NCI-H526 treated with DMSO at 0.1 percent for 48 hours (cell line): ENCODE results near the gene M6PR.
A peak's percentile ranks its signal among the peaks of the same experiment; 100 is the strongest.

ENCODE experiments used
- DNase-seq: peaks from one replicate; lab custom pipeline; 2025; lab: John Stamatoyannopoulos, UW

The M6PR gene

DNA sequence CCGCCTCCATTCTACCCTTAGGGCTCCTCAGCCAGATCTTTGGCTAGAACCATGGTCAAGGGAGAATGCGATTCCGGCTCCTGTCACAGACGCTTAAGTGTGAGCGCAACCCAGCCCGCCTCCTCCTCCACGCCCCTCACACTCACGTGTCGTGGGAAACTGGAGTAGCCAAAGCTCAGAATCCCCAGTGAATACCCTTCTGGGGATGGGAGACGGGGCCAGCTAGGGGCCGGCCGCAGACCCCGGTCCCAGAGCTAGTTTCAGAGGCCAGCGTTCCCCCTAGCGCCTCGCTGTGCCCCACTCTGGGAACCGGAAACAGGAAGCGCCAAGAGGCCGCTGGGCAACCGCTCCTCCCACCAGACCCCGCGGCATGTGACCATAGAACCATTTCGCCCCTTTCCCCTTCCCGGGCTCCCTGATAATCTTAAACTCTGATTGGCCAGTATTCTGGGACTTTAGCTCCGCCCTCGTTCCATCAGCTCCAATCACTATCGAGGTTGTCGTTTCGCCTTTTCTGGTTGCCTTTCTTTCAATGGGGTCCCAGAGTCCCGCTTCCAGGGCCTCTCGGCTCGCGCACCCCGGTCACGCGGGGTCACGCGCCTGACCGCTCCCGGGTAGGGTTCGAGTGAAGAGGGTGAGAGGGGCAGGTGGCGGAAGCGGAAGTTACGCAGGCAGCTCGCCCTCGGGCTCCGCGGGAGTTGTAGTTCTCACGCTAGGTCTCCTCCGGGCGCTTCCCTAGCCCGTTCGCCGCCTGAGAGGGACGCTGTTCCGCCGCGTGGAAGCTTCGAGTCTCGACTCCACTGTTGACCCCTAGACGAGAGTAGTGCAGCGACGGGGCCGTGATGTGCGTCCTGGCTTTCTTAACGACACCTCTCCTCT is at the start of gene M6PR:
M6PR (minus strand) TSS at position 304 of the 879 bp plus-strand sequence. CDS start 3,241 bp downstream, outside the sequence.
- DNase-seq: peak; percentile 97

DNA sequence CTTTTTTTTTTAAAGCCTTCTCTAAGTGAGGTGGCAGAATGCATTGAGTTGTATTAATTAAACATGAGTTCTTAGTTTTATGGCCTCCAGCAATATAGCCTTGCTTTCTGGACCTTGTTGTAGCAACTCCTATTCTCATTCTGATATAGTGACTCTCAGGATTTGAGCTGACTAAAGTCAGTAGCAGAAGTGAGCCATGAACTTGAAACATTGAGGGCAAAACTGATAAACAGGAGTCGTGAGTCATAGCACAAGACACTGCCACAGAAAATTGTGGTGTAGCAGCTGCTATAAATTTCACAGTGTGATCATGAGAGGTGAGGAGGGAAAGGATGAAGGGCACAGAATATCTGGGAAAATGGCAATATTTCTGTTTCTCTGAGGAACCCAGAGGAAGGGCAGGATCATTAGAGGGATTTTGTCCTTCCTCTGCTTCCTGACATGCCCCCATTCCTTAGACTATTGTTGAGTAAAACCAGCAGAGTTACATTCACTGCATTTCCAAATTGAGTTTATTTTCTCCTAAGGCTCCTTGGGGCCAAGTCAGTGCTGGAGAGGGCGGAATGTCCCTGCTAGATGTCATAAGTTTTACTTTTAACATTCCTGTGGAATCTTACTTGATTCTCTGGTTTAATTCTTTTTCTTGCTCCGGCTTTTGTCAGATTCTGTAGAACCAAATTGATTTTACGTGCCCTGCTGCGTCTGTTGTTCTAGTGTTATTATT is 47.4 kb upstream of the M6PR start:
- DNase-seq: no peak

DNA sequence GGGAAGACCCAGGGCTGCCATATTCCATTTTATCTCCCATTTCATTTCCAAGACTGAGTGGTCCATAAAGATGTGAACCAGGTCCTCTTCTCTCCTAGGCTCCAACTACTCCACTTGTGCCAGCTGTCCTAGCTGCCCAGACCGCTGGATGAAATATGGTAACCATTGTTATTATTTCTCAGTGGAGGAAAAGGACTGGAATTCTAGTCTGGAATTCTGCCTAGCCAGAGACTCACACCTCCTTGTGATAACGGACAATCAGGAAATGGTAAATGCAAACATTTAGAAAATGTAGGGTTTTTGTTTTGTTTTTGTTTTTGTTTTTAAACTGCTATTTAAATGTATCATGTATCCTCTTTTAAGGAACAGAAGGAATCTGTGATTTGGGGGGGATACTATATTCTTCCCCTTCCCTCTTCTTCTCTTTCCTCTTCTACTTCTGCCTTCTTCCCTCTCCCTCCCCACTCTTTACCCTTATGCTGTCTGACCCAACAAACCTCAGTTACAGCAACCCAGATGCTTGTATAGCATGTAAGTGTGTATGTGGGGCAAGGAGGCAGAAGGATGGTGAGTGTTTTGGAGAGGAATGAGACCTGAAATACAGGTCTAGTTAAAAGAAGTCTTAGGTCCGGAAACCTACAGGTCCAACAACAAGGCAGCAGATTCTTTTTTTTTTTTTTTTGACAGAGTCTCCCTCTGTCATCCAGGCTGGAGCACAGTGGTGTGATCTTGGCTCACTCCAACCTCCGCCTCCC is 45.8 kb upstream of the M6PR start:
- DNase-seq: no peak

DNA sequence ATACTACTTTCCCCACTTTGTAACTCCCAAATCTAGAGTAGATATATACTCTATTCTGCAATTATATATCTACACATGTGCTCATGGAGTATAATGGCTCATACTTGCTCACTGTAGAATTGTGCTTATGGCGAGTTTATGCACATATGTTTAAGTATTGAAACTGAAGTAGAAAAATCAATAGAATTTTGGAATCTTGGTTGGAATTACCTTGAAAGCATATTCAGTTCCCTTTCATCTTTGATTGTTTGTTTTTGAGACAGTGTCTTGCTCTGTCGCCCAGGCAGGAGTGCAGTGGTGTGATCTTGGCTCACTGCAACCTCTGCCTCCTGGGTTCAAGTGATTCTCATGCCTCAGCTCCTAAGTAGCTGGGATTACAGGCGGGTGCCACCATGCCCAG is 44.4 kb upstream of the M6PR start:
- no peak for DNase-seq

DNA sequence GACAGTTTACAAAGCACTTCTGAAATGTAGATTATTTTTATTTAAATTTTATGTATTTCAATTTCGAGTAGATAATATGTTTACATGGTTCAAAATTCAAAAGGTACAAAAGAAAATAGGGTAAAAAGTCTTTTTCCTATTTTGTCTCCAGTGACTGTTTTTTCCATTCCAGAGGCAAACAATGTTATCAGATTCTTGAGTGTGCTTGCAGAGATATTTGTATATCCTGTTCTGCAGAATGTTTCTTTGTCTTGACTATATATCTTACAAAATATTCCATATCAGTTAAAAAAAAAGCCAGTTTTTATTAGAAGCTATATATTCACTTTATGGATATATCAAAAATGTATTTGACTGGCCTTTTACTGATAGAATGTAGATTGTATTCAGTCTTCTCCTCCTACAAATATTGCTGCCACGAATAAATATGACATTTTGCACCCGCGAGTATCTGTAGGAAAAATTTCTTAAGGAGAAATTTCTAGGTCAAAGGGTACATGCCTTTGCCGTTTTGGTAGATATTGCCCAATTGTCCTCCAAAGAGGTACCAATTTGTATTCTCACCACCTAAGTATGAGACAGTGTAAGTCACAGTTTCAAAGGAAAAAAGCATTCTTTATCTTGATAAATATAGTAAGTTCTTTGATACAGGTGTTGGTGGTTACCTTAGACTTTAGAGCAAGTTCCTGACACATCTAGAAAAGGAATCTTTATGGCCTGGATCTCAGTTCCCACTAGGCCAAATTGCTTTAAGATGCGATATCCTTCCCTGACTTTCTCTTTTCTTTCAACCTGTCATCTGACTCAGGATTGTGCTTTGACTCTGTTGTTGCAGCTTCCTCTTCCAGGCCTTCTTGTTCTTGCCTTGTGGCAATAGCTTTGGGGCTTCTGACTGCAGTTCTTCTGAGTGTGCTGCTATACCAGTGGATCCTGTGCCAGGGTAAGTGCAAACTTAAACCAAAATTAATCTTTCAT is 42.2 kb upstream of the M6PR start:
- no peak for DNase-seq

DNA sequence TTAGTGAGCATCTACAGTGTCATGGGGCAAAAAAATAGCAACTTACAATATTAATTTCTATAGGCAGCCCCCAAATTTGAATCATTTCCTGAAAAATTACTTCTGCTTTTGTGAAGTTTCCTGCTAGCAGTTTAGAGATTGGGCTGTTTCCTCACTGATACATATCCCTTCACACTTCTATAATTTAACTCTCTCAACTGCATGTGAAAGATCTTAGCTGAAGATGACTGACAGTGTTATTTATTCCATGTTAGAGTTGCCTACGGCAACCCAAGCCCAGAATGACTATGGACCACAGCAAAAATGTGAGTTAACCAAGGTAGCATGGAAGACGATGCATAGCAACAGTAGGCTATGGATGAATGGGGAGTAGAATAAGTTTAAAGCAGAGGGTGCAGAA is 40.0 kb upstream of the M6PR start, which contains the start of gene KLRG1:
KLRG1 (plus strand) TSS at position 134 of the 400 bp plus-strand sequence; CDS start at position 224, 90 bp downstream.
- DNase-seq: no peak

DNA sequence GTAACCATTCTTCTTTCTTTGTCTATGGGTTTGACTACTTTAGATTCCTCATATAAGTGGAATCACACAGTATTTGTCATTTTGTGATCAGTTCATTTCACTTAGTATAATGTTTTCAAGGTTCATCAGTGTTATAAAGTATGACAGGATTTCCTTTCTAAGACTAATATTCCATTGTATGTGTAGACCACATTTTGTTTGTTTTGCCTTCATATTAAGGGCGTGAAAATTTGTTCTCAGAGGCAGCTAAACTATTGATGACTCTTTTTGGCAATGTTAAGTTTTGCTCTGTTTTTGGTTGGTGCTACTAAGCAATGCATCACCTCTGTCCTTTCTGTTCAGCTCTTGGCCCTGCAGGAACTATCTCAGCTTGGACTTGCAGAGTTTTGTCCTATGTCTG is 38.2 kb upstream of the M6PR start:
- no peak for DNase-seq

DNA sequence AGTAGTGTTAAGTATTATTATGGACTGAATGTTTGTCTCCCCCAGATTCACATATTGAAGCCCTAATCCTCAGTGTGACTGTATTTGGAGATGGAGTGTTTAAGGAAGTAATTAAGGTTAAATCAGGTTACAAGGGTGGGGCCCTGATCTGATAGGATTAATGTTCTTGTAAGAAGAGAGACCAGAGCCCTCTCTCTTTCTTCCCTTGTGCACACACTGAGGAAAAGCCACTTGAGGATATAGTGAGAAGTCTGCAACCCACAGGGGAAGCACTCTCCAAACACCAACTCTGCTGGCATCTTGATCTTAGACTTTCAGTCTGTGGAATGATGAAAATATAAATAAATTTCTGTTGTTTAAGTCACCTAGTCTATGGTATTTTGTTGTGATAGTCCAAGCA is 37.7 kb upstream of the M6PR start:
- no peak for DNase-seq

DNA sequence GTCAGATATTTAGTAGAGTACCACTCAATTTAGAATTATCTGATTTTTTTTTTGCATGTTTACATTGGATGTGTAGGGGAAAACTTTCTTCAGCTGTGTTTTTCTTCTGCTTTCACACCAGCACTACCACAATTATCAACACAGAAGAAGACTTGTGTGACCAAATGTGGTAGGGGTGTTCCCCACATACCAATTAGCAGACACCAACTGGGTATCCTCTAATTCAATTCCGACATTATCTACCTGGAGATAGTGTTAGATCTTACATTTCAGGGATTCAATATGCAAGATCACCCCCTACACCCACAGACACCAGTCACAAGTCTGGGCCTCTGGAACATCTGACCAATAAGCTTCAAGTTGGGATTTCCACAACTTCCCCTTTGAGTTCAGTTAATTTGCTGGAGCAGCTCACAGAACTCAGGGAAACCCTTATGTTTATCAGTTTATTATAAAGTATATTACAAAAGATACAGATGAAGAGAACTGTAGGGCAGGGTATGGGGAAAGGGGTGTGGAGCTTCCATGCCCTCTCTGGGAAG is 35.8 kb upstream of the M6PR start:
- DNase-seq: no peak

DNA sequence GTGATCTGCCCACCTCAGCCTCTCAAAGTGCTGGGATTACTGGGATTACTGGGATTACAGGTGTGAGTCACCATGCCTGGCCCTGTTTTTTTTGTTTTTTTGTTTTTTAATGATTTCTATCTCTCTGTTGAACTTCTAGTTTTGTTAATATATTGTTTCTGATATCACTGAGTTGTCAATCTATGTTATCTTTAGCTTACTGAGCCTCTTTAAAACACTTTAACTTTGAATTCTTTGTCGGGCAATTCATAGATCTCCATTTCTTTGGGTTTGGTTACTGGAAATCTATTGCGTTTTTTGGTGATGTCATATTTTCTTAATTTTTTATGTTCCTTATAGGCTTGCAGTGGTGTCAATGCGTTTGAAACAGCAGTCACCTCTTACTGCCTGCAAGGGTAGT is 30.7 kb upstream of the M6PR start:
- no peak for DNase-seq

DNA sequence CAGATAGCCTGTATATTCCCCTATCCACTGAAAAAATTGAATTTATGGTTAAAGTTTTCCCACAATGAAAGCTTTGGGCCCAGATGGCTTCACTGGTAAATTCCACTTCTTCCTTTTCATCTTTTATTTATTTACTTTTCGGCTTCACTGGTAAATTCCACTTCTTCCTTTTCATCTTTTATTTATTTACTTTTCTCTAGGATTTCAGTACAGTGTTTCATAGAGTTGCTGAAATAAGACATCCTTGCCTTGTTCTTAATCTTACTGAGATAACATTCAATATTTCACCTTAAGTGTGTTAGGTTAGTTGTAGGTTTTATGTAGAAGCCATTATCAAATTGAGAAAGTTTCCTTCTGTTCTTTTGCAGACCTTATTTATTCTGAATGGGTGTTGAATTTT is 21.0 kb upstream of the M6PR start:
- no peak for DNase-seq

DNA sequence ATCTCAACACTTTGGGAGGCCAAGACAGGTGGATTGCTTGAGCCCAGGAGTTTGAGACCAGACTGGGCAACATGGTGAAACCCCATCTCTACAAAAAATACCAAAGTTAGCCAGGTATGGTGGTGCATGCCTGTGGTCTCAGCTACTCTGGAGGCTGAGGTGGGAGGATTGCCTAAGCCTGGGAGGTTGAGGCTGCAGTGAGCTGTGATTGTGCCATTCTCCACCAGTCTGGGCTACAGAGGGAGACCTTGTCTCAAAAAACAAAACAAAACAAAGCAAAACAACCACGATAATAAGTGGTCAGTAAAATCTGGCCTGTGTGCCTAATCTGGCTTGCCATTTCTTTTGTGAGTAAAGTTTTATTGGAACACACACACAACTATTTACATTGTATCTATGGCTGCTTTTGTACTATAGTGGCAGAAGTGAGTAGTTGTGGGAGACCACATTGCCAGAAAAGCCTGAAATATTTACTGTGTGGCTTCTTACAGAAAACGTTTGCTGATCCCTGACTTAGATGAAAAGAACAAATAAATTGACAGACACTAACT is 20.5 kb upstream of the M6PR start:
- DNase-seq: no peak

DNA sequence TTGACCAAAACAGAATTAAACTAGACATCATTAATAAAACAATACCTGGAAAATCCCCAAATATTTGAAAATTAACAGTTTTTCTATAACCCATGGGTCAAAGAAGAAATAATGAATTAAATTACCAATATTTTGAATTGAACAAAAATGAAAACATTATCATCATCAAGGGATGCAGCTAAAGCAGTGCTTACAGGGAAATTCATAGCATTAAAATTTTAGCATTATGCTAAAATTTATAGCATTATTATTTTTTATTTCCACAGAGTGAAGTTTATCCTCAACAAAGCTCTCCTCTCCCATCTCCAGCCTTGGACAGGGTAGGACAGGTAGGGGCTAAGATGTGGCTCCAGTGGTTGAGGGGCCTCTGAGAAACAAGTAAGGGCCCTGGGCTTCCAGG is 19.3 kb upstream of the M6PR start:
- DNase-seq: no peak

DNA sequence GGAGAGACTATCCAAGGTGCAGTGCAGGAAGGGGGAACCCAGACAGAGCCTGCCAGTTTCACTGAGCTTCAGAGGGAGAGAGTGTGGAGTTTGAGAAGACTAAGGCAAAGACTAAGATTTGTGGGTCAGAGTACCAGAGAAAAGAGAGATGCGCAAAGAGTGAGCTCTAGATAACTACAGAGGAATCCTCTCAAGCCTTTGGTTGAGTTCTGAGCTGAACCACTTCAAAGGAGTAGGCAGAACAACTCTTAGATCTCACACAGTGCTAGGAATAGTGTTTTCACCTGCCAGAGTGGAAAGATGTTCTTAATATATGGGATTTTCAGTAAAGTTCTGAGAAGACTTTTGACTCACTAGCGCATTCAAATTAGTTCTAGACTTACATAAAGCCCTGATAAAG is 10.7 kb upstream of the M6PR start:
- DNase-seq: no peak

DNA sequence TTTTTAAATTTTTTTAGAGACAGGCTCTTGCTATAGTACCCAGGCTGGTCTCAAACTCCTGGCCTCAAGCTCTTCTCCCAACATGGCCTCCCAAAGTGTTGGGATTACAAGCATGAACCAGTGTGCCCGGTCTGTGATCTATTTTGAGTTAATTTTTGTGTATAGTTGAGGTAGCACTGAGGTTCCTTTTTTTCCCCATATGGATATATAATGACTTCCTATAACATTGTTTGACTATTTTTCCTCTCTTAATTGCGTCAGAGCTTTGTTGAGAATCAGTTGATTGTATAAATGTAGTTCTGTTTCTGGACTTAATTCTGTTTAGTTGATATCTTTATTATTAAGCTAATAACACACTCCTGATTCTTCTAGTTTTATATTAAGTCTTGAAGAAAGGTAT is 8.6 kb upstream of the M6PR start:
- DNase-seq: no peak

DNA sequence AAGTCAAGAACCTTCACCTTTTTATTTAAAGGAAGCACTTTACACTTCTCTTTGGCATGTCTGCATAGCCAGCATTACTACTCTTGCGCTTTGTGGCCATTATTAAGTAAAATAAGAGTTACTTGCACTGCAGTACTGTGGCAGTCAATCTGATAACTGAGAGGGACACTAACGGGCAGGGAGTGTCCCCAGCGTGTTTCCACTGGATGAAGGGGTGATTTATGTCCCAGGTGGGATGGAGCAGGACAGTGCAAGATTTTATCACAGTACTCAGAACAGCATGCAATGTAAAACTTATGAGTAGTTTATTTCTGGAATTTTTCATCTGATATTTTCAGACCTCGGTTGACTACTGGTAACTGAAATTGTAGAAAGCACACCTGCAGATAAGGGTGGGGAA is 8.1 kb upstream of the M6PR start:
- DNase-seq: no peak

DNA sequence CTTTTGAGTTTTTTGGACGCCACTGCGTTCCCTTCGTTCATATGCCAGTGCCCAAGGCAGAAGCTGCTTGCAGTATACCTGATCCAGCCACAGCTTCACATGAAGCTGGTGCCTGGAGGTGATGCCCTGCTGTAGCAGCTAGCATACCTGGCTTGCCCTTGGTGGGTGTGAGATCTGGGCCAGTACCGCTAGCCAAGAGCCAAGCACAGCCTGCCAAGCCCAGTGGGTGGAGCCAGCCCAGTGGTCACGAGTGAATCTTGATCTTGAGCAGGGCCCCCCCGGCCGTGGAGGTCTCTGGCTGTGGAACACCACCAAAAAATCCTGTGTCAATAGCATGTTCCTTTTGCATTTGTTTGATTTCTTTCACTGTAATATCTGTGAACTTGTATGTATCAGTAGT is 7.3 kb upstream of the M6PR start:
- no peak for DNase-seq

DNA sequence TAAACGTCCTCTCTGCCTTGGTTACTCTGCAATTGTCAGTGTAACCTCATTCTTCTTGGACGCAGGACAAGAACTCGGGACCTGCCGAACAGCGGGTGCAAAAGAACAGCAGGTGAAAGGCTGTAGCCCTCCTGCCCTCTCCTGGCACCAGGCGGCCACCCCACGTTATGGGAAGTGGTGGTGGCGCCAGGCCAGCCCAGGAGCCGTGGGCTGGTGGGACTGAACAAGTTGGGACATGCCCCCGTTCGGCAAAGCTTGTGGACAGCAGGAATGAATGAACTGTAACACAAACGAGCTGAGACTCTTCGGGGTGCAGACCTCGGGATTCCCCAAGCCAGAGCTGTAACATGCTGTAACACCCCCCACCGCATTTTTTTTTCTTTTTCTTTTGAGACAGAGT is 6.6 kb upstream of the M6PR start:
- DNase-seq: no peak

DNA sequence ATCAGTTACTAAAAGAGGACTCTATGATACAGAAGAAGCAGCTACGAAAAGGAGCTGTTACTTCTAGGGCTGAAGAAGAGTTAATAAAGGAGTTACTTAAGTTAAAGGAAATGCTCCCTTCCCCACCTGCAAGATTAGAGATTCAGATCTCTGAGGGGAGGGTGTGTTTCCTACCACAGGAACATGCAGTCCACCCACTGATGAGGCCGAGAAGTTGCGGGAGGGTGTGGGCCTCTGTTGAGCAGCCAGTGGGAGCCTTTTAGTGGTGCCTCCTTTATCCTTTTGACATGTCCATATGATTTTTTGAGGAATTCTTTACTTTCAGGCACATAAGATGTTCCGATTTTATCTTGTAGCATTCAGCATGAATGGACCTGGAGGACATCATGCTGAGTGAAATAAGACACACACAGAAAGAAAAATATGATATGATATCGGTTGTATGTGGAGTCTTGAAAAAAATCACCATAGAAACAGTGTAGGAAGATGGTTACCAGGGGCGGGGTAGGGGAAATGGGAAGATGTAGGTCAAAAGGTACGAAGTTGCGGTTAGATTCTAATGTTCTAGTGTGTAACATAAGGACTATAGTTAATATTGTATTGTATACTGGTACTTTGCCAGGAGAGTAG is 4.4 kb upstream of the M6PR start:
- DNase-seq: no peak

DNA sequence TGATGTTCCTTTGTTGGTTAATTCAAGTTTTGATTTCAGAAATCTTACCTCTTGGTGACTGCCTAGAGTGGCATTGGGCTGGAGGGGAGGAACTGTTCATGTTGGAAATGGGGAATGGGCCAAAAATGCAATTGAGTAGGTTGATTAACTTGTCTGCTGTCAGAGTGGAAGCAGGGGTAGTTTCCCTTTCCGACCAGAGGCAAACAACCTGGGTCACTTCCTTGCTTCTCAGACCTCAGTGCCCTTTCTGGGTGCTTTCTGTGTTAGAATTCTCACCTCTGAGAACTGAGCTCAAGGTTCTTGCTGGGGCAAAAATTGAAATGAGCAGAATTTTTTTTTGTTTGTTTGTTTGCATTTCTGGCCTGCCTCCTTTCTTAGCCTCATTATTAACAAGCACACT is 2.3 kb upstream of the M6PR start:
- no peak for DNase-seq
